Measurements from ENCODE around the gene SNTG2.

The SNTG2 gene

DNA sequence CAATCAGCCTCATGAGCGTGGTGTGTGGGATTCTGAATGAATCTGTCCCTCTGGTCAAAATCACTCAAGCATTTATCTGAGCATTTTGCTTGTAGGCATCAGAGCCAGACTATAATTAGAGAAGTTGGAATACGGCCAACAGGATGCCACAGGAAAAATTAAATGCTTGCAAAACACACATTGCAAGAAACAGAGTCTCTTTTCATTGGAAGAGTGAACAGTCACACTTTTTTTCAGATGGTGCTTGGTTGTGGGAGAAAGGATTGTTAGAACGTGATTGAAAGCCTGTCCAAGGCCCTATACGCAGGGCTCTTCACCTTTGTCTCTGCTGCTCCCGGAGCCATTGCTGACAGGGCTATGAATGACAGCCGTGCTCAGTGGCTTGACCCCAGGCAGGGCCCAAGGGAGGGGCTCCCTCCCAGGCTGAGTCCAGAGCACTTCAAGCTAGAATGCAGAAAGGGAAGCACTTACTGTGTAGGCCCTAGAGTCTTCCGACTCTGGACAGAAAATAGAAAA, 59.8 kb downstream of the SNTG2 start:
- DNase-seq = no peak

DNA sequence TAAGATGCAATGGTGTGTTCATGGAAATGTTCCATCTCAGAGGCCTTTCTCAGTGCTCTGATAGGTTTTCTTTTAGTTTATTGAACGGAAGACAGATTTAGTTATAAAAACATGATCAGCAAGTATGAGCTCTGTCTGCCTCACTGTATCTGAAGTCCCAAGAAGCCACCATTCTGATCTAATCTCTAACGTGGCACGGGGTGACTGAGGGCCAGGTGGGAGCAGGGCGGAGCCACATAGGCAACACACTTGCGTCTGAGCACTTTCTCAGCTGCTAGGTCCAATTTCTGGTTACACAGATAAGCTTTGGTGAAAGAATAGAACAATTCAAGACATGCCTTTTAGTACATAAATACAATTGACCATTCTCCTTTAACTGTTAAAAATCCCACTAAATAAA, 60.4 kb downstream of the SNTG2 start:
- no peak for DNase-seq

DNA sequence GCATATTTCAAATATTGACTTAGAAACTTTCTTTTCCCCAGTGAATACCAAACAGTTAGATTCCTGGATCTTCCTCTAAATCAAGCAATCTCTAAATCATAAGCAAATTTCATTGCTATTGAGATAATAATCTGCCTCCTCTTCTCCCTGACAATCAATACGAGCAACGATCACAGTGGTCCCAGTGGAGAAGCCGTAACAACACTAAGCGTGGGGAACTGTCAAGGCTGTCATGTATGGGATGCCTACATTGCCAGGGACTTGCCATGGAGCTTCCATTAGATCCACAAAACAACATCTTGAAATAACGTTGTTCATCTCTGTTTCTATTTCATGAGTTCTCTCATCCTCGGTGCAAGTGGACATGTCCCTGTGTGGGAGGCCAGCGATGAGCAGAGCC, 61.3 kb downstream of the SNTG2 start:
- DNase-seq = no peak

DNA sequence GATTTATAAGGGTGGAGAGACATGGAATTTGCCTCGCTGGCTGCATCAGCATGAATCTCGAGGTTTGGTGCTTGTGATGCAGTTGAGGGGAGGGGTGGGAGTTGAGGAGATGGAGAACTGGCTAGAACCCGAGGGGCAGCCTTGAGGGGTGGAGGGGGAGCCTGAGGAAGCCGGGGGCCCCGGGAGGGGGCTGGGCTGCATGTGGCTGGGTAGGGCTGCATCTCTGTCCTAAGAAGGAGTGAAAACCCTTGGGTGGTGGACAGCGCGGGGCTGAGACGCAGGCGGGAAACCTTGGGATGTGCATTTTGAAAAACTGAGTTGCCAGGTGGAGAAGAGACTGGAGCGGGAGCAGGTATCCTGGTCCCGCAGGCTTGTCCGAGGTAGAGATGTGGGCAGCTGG, 64.2 kb downstream of the SNTG2 start:
- no peak for DNase-seq

DNA sequence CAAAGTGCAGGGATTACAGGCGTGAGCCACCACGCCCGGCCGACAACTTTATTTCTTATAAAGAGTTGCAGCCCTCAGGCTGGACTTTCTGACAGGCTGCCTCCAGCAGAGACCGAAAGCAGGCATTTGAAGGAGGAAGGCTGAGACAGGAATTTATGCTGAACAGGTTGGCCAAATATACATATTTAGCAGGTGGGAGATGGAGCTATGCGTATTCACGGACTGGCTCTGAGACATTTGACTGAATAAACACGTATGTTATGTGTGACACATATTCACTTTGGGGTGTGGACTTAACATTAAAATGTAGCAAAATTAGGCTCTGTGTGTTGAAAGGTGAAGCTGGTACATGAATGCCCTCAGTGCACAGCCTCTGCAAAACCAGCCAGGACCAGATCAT, 65.9 kb downstream of the SNTG2 start:
- no peak for DNase-seq

DNA sequence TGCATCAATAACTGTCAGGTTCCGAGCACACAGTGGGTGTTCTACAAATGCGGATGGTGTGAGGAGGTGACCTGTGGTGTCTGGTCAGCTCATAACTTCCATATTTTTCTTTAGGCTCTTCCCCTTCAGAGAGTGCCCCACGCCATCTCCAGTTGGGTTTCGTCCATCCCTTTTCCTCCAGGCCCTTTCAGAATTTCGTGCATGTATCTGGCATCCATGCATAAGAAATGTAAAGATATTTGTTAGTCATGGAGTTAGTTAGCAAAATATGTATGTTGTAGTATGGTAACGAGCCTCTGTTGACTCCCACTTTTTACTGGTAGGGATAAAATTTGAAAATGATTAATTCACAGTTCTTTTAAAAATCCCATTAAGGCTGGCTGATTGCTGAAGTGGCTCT, 67.2 kb downstream of the SNTG2 start:
- no peak for DNase-seq

DNA sequence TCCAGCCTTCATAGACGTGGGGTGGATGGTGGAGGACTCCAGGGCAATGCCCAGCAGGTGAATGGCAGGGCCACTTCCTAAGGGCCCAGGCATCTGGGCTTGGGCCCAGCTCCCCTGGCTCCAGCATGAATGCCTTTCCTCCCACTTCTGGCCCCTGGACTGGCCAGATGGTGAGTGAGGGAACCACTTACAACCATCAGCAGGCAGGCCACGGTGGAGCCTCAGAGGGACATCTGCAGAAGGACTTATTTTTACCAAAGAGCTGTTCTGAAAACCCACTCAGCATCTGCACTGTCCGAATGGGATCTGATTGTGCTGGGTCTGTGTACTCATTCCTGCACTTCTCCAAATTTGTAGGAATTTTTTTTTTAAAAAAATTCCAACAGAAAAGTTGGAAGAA, 69.6 kb downstream of the SNTG2 start:
- no peak for DNase-seq

DNA sequence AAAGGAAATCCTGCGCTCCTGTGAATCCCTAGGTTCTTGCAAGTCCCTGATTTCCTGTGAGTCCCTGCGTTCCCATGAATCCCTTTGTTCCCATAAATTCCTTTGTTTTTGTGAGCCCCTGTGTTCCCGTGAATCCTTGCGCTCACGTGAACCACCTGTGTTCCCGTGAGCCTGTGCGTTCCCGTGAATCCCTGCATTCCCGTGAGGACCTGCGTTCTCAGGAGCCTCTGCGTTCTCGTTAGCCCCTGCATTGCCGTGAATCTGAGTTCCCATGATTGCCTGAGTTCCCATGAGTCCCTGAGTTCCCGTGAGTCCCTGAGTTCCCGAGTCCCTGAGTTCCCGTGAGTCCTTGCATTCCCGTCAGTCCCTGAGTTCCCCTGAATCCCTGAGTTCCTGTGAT, 71.5 kb downstream of the SNTG2 start:
- no peak for DNase-seq

DNA sequence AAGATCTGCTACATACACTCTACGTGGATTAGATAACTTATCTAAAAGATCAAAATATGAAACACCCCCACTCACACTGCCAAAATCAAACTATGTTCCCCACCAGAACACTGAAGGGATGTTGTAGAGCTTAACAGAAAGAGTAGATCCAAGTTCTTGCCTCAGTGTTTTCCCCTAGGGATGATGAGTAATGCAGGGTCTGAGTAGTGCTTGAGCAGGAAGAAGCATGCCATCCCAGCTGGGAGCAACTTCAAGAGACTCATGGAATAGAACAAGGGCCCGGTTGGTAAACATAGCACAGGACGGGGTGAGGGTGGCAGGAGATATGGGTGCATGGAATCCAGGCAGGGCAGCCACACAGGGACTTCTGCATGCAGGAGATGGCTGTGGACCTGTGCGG, 74.3 kb downstream of the SNTG2 start:
- no peak for DNase-seq

DNA sequence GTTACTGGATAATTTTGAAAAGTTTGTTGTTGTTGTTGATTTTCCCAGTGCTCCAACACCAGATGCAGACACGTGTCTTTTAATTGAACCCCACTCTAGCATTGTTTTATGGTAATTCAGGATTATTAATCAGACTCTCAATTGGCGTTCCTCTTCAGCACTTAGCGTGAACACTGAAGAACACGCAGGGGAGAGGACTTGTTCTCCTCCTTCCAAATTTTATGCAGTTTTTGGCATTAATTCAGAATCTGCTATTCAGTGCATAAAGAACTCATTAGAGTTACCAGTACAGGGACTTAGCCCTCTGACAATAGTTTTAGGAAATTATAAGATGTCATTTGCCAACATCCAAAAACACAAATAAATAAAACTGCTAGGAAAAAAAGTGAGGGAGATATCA, 75.5 kb downstream of the SNTG2 start:
- no peak for DNase-seq

DNA sequence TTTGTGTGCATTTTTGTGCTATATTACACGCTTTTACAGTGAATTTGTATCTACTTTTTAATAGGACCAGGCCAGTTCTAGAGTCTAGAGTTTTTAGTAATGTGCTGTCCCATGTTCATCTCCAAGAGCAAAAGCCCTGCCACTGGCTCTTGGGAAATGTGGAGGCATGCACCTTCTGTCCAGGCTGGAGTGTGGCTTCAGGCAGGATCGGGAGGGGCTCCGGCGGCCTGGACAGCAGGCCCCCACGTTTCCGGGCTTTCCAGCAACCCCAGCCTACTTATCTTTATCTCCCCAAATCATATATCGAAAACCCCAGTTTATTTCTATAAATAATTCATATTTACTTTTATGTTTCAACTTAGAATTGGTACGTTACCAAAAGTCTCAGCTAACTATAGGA, 78.2 kb downstream of the SNTG2 start:
- DNase-seq = no peak

DNA sequence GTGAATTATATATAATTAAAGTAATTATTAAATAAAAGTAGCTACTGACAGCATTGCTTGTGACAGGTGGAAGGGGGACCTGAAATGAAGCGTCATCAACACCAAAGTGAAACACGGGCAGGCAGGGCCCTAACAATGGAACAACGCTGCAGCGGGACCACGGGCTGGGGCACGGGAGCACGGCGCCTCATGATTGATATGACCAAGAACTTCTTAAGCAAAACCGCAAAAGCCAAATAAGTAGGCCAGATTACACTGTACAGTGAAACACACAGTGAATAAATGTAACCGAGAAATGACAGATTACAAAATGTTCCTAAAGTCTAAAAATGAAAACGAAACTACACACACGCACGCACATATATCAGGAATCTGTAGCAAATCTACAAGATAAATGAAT, 81.4 kb downstream of the SNTG2 start:
- DNase-seq = peak; percentile 23

DNA sequence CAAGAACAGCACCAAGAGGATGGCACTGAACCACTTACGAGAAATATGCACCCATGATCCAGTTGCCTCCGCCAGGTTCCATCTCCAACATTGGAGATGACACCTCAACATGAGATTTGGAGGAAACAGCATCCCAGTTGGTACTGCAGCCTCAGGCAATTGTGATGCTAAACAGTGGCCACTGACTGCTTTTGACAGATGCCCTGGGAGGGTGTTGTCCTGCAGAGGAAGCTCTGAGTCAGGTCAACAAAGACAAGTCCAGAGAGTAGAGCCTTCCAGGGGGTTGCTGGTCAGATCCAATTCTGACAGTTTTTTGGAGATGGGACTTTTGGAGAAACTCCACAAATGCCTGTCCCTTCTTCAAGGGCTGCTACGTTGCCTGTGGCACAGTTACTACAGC, 82.4 kb downstream of the SNTG2 start:
- DNase-seq = no peak

DNA sequence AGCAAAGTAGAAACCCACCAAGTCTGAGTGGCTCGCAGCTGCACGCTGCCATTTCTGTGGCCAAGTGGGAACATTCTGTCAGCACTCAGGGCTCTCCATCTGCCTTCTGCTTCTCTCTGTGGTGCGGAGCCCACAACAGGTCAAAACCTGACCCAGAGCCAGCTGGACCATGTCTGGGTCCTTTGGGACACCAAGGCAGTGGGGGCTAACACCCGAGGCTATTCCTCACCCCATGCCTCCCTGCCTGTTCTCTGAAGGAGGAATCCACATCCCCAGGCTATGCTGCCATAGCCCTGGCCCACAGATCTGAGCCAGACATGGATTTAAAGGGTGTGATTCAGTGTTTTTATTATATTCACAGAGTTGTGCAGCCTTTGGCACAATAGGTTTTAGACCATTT, 86.4 kb downstream of the SNTG2 start:
- no peak for DNase-seq

DNA sequence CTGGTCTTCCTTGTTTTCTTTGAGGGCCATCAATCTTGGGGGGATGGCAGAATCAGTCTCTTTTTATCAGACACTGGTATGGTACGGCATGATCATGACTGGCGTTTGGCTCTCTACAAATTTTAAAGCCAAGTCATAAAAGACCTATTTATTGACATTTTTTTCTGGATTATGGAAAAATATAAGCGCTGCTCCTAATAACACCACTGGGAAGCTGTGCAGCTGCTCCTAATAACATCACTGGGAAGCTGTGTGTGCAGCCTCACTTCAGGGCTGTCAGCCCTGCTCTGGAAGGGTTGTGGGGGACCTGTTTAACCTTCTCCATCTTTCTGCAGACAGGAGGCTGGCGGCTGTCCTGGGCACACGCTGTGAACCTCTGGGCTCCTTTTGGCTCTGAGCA, 88.9 kb downstream of the SNTG2 start:
- DNase-seq = no peak

DNA sequence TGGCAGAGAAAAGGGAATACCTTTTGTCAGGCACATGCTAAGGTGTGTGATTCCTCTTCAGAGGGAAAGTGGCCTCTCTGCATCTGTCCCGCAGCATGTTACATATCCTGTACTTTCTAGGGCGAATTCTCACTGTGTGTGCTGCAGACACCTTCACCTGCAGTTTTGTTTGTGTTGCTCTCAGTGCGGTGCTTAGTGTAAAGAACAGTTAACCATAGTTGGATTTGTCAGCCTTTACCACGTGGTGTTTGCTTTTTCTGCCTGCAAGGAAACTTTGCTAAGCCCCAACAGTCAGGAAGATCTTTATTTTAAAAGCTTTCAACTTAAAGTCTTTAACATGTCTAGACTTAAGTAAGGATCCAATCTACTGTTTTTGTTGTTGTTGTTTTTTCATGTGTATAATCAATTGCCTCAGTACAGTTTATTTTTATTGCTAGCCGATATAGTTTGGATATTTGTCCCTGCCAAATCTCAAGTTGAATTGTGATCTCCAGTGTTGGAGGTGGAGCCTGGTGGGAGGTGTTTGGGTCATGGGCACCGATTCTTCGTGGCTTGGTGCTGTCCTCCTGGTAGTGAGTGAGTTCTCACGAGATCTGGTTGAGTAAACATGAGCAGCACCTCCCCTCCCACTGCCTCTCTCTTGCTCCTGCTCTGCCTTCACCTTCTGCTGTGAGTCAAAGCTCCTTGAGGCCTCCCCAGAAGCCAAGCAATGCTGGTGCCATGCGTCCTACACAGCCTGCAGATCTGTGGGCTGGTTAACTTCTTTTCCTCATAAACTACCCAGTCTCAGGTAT, 90.6 kb downstream of the SNTG2 start:
- DNase-seq = no peak

DNA sequence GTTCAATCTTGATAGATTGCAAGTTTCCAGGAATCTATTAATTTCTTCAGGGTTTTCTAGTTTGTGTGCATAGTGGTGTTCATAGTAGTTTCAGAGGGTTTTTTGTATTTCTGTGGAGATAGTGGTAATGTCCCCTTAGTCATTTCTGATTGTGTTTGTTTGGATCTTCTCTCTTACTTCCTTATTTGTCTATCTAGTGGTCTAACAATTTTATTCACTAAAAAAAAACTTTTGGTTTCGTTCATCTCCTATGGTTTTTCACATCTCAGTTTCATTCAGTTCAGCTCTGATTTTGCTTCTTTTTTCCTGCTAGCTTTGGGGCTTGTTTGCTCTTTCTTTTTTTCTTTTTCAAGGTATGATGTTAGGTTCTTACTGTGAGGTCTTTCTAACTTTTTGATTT, 94.5 kb downstream of the SNTG2 start:
- DNase-seq = no peak

DNA sequence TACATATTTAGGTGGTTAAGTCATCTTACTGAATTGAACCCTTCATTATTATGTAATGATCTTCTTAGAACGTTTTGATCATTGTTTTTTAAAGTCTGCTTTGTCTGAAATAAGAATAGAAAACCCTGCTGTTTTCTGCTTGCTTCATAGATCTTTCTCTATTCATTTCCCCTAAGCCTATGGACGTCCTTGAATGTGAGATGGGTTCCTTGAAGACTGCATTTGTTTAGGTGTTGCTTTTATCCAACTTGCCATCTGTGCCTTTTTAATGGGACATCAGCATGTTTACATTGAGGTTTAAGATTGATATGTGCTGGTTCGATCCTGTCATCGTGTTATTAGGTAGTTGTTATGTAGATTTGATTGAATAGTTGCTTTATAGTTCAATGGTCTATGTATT, 95.4 kb downstream of the SNTG2 start:
- no peak for DNase-seq

DNA sequence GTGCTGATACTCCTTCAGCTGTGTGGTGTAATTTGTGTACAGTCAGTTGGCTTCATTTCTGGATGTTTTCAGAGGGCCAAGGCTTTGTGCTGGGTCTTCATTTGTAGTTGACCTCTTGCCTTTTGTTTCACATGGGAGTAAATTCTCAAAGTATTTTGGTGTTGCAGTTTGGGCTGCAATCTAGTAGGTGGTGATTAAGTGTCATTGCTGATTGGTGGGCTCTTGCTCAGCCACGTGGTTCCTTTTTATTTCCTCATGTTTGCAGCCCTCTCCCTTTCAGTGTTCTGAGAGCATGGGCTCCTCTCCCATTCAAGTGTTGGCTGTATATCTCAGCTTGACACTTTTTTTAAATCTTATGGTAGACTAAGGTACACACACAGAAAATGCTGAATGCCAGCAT, 96.8 kb downstream of the SNTG2 start:
- DNase-seq = no peak

DNA sequence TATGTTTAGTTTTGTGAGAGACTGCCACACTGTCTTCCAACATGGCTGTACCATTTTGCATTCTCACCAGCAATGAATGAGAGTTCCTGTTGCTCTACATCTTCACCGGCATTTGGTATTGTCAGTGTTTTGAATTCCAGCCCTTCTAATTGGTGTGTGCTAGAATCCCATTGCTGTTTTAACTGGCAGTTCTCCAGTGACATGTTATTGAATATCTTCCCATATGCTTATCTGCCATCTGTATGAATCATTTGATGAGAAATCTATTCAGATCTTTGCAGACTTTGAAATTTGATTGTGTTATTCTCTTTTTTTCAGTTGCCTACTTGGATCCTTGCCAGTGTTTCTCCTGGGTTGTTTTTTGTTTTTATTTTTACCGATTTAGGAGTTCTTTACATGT, 99.0 kb downstream of the SNTG2 start:
- no peak for DNase-seq

DNA sequence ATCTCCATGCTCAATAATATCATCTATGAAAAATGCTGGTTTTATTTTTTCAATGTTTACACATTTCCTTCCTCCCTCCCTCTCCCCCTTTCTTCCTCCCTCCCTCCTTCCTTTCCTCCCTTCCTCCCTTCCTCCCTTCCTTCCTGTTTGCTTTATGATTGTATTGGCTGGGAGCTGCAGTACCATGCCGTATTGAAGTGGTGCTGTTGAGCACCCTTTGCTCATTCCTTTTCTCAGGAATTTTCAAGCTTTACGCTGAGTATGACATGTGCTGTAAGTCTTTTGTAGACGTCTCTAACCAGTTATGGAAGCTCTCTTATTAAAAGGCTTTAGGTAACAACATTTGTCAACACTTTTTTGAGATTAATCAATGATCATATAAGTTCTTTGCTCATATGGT, 100.4 kb downstream of the SNTG2 start:
- no peak for DNase-seq

DNA sequence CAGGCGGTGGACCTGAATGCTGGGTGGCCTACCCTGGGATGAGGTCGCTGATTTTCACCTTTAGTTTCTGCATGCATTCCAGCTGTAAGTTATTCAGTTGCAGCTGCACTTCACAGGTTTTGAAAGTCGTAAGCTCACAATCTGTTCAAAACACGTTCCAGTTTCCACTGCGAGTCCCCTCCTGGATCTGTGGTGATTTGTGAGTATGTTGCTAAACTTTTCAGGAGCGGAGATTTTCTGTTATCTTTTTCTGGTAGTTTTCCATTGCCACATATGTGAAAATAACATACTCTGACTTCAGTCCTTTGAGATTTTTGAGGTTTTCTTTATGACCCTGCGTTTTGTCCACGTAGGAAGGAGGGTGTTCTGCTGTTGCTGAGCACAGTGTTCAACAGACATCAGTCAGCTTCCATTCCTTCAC, 102.1 kb downstream of the SNTG2 start:
- no peak for DNase-seq

DNA sequence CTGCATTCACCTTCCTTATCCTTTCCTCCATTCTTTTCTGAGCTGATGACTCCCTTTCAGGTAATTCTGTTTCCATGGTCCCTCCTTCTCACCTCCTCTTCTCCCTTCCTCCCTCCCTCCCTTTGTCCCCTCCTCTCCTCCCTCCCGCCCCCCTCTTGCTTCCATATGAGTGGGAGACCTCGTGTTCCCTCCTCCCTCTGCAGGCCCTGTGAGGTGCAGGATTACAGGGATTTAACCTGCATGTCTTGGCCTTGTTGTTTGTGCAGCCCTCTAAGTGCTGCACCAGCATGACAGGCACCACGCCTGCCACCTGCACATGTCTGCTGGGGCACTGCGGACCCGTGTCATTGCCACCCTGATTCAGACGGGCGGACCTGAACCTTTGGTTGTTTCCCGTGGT, 103.1 kb downstream of the SNTG2 start:
- DNase-seq = no peak

DNA sequence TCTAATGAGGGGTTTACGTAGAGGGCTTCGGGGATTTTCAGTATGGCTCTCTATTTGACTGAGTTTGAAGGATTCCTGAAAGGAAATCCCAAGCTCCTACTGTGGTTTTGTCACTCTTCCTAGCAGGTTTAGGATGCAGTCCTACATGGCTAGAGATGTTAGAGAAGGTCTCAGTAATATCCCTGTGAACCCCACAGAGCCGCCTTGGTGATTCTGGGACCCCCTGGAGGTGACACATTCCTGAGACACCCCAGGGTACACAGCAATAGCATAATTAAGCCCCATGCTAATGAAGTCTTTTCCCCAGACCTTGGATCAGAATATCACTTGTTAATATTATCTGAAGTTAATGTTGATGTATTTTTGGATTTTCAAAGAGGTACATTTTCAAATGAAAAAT, 103.8 kb downstream of the SNTG2 start:
- DNase-seq = no peak

DNA sequence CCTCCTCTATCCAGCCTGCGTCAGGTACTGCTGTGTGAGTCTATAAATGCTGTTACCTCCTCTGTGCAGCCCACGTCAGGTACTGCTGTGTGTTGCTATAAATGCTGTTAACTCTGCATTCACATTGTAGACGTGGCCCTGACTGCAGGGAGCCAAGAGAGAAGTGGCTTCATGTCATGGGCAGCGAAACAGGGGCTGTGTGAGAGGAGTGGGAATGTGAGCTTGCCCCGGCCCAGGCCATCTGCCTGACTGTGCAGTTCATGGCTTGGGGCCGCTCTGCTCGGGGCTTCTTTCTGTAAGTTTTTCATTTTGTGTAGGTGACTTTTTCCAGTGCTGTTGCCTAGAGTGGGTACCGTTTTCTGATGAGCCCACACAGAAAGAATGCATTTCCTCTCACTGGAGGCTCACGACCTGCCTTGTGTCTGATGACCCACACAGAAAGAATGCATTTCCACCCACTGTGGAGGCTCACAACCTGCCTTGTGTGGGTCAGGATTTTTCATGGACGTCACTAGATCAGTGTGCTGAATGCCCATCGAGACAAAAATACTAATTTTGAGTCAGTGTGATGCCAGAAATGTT, 104.5 kb downstream of the SNTG2 start:
- no peak for DNase-seq

All from stimulated activated CD4-positive, alpha-beta T cell treated with anti-CD3 and anti-CD28 coated beads, Interleukin-1b, Interleukin-23, amount 100 ng/mL, for 48 hours (primary cell).